HepG2 (cell line): ENCODE data around the gene SULT2B1. TPM values are rescaled to one million over a fixed set of nuclear protein-coding genes. Genes with fewer than 3 reads are reported as not detected.

Experiments used
- ATAC-seq: fragments of 200-7000 bp; cut with Tn5 transposase; 3 replicates; pipeline ENCODE4 v1.9.1; 2020; ENCODE audit warnings: mild to moderate bottlenecking, moderate library complexity
- BruUV-seq: library from RNA; stranded (reverse); fragments of 400-500 nt; replicated peaks from 2 replicates; lab custom pipeline; 2021; lab: Mats Ljungman, UMichigan
- CTCF ChIA-PET: fragments of 300-600 bp; formaldehyde crosslinking; extraction: SDS; loops from one replicate; lab custom pipeline; 2021; ENCODE audit warnings: low total read pairs, inconsistent platforms, low intra/inter-chr PET ratio; lab: Yijun Ruan, JAX
- POLR2A ChIA-PET: fragments of 350-600 bp; sonication (Branson Sonifier 250); formaldehyde crosslinking; loops from one replicate; lab custom pipeline; 2020; ENCODE audit warnings: antibody characterized with exemption, inconsistent platforms; lab: Yijun Ruan, JAX
- DNase-seq: peaks from one replicate; pipeline ENCODE4 v3.0.0-alpha.2; 2015; ENCODE audit warnings: low spot score
- FAIRE-seq: peaks from 3 replicates; lab custom pipeline; 2011; peaks lifted over from hg19 to GRCh38; lab: Jason Lieb, UNC
- H2AFZ ChIP-seq: one replicate; pipeline ENCODE4 v1.6.1; 2011; ENCODE audit warnings: low read length, inconsistent platforms
- H3K27ac ChIP-seq: fragments of 300-600 bp; 3 replicates; pipeline ENCODE4 v1.8.0; 2011; ENCODE audit warnings: mixed run types, mild to moderate bottlenecking, mixed read lengths, low read length, inconsistent platforms; ENCODE audit not compliant: insufficient read depth; ENCODE audit errors: extremely low read length
- H3K27me3 ChIP-seq, 2 experiments: fragments of 200-600 bp in 1 of 2; 2 replicates in 1 of 2; 3 replicates in 1 of 2; pipeline versions ENCODE4 v1.6.0 to v1.8.0; 2011; ENCODE audit warnings: low read length in 2 of 2, mild to moderate bottlenecking in 2 of 2, moderate library complexity in 2 of 2, inconsistent platforms in 1 of 2; ENCODE audit not compliant: insufficient read depth in 2 of 2, control insufficient read depth in 1 of 2
- H3K36me3 ChIP-seq, 2 experiments: fragments of 200-600 bp in 1 of 2; replicated peaks in 1 of 2; 2 replicates in 1 of 2; 3 replicates in 1 of 2; pipeline versions ENCODE4 v1.5.1 to v1.8.0; 2011; ENCODE audit warnings: low read length in 2 of 2, inconsistent platforms in 1 of 2; ENCODE audit not compliant: insufficient read depth in 2 of 2, control insufficient read depth in 1 of 2
- H3K4me1 ChIP-seq: 2 replicates; pipeline ENCODE4 v1.5.1; 2012; ENCODE audit warnings: low read length, inconsistent platforms; ENCODE audit not compliant: insufficient read depth
- H3K4me2 ChIP-seq: 2 replicates; pipeline ENCODE4 v1.6.0; 2011; ENCODE audit warnings: low read depth, low read length, inconsistent platforms
- H3K4me3 ChIP-seq, 3 experiments: fragments of 200-600 bp in 1 of 3; sonication (generic), shearing (Covaris generic) in 1 of 3; replicated peaks in 1 of 3; 2 replicates each; pipeline ENCODE4 v1.5.1; 2011 to 2016; ENCODE audit warnings: low read length in 3 of 3, inconsistent platforms in 2 of 3, low read depth in 2 of 3, mild to moderate bottlenecking in 2 of 3, control low read depth in 1 of 3, mixed read lengths in 1 of 3; ENCODE audit not compliant: insufficient read depth in 1 of 3
- H3K79me2 ChIP-seq: one replicate; pipeline ENCODE4 v1.6.1; 2011; ENCODE audit warnings: low read length, inconsistent platforms; ENCODE audit not compliant: insufficient read depth
- H3K9ac ChIP-seq: 2 replicates; pipeline ENCODE4 v1.6.0; 2011; ENCODE audit warnings: mild to moderate bottlenecking, low read depth, low read length, inconsistent platforms; ENCODE audit not compliant: insufficient read depth
- H3K9me3 ChIP-seq: 2 replicates; pipeline ENCODE4 v1.5.1; 2012; ENCODE audit warnings: mild to moderate bottlenecking, low read length
- H4K20me1 ChIP-seq: 2 replicates; pipeline ENCODE4 v1.6.0; 2011; ENCODE audit warnings: inconsistent platforms, mild to moderate bottlenecking, low read length, moderate library complexity; ENCODE audit not compliant: insufficient read depth
- HOXD1 ChIP-seq: sonication (generic); formaldehyde crosslinking; IDR thresholded peaks from 2 replicates; pipeline ENCODE4 v1.5.0; 2020; ENCODE audit warnings: missing genetic modification reagents
- ISL2 ChIP-seq: sonication (generic); formaldehyde crosslinking; IDR thresholded peaks from 2 replicates; pipeline ENCODE4 v1.5.0; 2020; ENCODE audit warnings: missing genetic modification reagents
- NR2C2 ChIP-seq: sonication (generic); formaldehyde crosslinking; IDR thresholded peaks from 2 replicates; pipeline ENCODE4 v1.4.0; 2020; ENCODE audit warnings: missing genetic modification reagents, mild to moderate bottlenecking, moderate library complexity, borderline replicate concordance
- POGK ChIP-seq: sonication (generic); formaldehyde crosslinking; conservative IDR thresholded peaks from 2 replicates; pipeline ENCODE4 v1.8.0; 2022; ENCODE audit warnings: mild to moderate bottlenecking, moderate library complexity, missing genetic modification reagents
- POLR2AphosphoS5 ChIP-seq: IDR thresholded peaks from 2 replicates; pipeline ENCODE4 v1.6.1; 2012; ENCODE audit warnings: low read depth, low read length
- SKIL ChIP-seq: sonication (generic); formaldehyde crosslinking; IDR thresholded peaks from 2 replicates; pipeline ENCODE4 v1.8.0; 2022; ENCODE audit warnings: missing genetic modification reagents, mild to moderate bottlenecking, moderate library complexity, borderline replicate concordance
- SMAD3 ChIP-seq: sonication (generic); formaldehyde crosslinking; IDR thresholded peaks from 2 replicates; pipeline ENCODE4 v1.4.0; 2020; ENCODE audit warnings: missing genetic modification reagents
- ZNF138 ChIP-seq: sonication (generic); formaldehyde crosslinking; IDR thresholded peaks from 2 replicates; pipeline ENCODE4 v1.5.0; 2020; ENCODE audit warnings: mild to moderate bottlenecking, low read depth, missing genetic modification reagents
- ZNF446 ChIP-seq: sonication (generic); formaldehyde crosslinking; IDR thresholded peaks from 2 replicates; pipeline ENCODE4 v1.5.0; 2020; ENCODE audit warnings: mild to moderate bottlenecking, missing genetic modification reagents
- ZNF496 ChIP-seq: sonication (generic); formaldehyde crosslinking; IDR thresholded peaks from 2 replicates; pipeline ENCODE4 v1.8.1; 2023; ENCODE audit warnings: mild to moderate bottlenecking, moderate library complexity, missing genetic modification reagents; ENCODE audit not compliant: insufficient replicate concordance
- ZNF639 ChIP-seq: conservative IDR thresholded peaks from 2 replicates; pipeline ENCODE4 v1.6.1; 2018; ENCODE audit warnings: missing genetic modification reagents
- ZNF746 ChIP-seq: sonication (generic); formaldehyde crosslinking; IDR thresholded peaks from 2 replicates; pipeline ENCODE4 v1.8.0; 2022; ENCODE audit warnings: mild to moderate bottlenecking, missing genetic modification reagents
- ZSCAN25 ChIP-seq: sonication (generic); formaldehyde crosslinking; IDR thresholded peaks from 2 replicates; pipeline ENCODE4 v1.8.0; 2022; ENCODE audit warnings: mild to moderate bottlenecking, missing genetic modification reagents
- ZUFSP ChIP-seq: sonication (generic); formaldehyde crosslinking; IDR thresholded peaks from 2 replicates; pipeline ENCODE4 v1.9.0; 2021; ENCODE audit warnings: missing genetic modification reagents, mild to moderate bottlenecking, borderline replicate concordance
- WGBS: methylation state at CpG from one replicate; pipeline ENCODE4 v1.1.6; 2017; ENCODE audit warnings: low lambda C conversion rate; 5-methylcytosine and 5-hydroxymethylcytosine counted together
- in situ Hi-C: cut with HindIII; loops from 2 replicates; pipeline ENCODE4 v1.10.0; 2017; ENCODE audit warnings: low pct_unique_long_range_greater_than_20kb; ENCODE audit not compliant: extremely low pct_ligation_motif_present
- intact Hi-C: fragments of 100-400 bp; cut with micrococcal nuclease; formaldehyde crosslinking; loops from one replicate; pipeline ENCODE4 v1.10.0; 2022; ENCODE audit not compliant: unreplicated experiment
- polyA plus RNA-seq, 8 experiments: library from polyadenylated mRNA; depleted of rRNA in 3 of 8; stranded (reverse) in 7 of 8; unstranded in 1 of 8; fragments of >200 nt; fragmentation: Illumina TruSeq in 4 of 8; extraction: Trizol in 4 of 8; gene quantifications; 2 replicates each; pipeline versions ENCODE4 v1.2.1 to v1.2.3, GENCODE V29; 2011 to 2016; ENCODE audit warnings: low read depth in 4 of 8, missing spikeins in 1 of 8, mixed read lengths in 1 of 8; ENCODE audit not compliant: insufficient read depth in 1 of 8
- total RNA-seq, 5 experiments: library from RNA; depleted of rRNA; stranded (reverse); fragments of >200 nt; fragmentation: Illumina TruSeq; extraction: Trizol; gene quantifications; 2 replicates each; pipeline ENCODE4 v1.2.3, GENCODE V29; 2016; ENCODE audit warnings: low read depth in 1 of 5

The SULT2B1 gene
- total and polyA plus RNA-seq, 2 of the 13 experiments (the other 11 are each of a cell fraction or from before 2014, with no cell fraction given): 0.13 TPM; not detected in 1

- Histone ChIP-seq H3K9me3 (no peaks in the 10 kb centered on the region), H3K4me1 (peaks cover 65% of the 10 kb centered on the region), H2AFZ (no peak overlapping the region), H4K20me1 (no peaks in the 10 kb centered on the region), H3K4me2 (peak overlapping the region; percentile 96), H3K9ac (peak overlapping the region; percentile 61; the same call in 1 of the 2 replicates), H3K27ac (peak overlapping the region; percentile 90), H3K27me3 (no peaks in the 10 kb centered on the region; a peak in 1 of 5 replicates), H3K4me3 (peak overlapping the region in 1 of 3 experiments; percentile 47; a peak in 2 of 6 replicates), H3K79me2 (no peaks in the 10 kb centered on the region), H3K36me3 (no peaks in the 10 kb centered on the region)
- ChIA-PET POLR2A (interaction anchor here (0.6 to 5.8 kb wide), 11 partner anchors 9 to 330 kb away, joined by 3 to 61 read pairs (median 3); partner anchors contain the start of genes CA11, RPL18 and SPHK2), CTCF (no interaction called here)
- no peak for DNase-seq
- intact Hi-C loops (loop anchor here (2.0 kb wide), 1 partner anchor 15 kb away; the partner anchor contains the start of genes RPL18 and SPHK2), in situ Hi-C loops (no loop called here)
- FAIRE-seq: peak; percentile 50
- no TSS peak for BruUV-seq
- no peak for ATAC-seq
- WGBS: 75% methylated on average over 18 of the region's 22 CpGs
- TF ChIP-seq ZSCAN25 (CRISPR knock-in tag) (0 out of 2 replicates have a peak, but pooled peaks have one; percentile 32), ZNF138 (CRISPR knock-in tag) (no peak), ZNF446 (no peak), ZNF496 (CRISPR knock-in tag) (no peak), ZUFSP (CRISPR knock-in tag) (no peak), ISL2 (no peak), NR2C2 (CRISPR knock-in tag) (peak; percentile 77), SKIL (CRISPR knock-in tag) (no peak), POGK (no peak), SMAD3 (CRISPR knock-in tag) (0 out of 2 replicates have a peak, but pooled peaks have one; percentile 8), HOXD1 (CRISPR knock-in tag) (no peak), POLR2AphosphoS5 (peak; percentile 19; the same call in 1 of the 2 replicates), ZNF639 (CRISPR knock-in tag) (no peak), ZNF746 (no peak)
These were observed 81.4 kb downstream of the SULT2B1 start for GRCh38 chr19:48633148-48634035.
